ENCODE data around the gene NREP.

GRCh38 chr5:111779922-111780292 is 22.9 kb upstream of the NREP start:
- no peak for TF ChIP-seq POLR2A (IDR thresholded peaks at IDR 0.05)
- TF ChIP-seq CTCF (IDR thresholded peaks at IDR 0.05) = no peak

Data from breast epithelium (tissue), 3 donors.